ENCODE results near the gene PTPN14.

Gene PTPN14

DNA sequence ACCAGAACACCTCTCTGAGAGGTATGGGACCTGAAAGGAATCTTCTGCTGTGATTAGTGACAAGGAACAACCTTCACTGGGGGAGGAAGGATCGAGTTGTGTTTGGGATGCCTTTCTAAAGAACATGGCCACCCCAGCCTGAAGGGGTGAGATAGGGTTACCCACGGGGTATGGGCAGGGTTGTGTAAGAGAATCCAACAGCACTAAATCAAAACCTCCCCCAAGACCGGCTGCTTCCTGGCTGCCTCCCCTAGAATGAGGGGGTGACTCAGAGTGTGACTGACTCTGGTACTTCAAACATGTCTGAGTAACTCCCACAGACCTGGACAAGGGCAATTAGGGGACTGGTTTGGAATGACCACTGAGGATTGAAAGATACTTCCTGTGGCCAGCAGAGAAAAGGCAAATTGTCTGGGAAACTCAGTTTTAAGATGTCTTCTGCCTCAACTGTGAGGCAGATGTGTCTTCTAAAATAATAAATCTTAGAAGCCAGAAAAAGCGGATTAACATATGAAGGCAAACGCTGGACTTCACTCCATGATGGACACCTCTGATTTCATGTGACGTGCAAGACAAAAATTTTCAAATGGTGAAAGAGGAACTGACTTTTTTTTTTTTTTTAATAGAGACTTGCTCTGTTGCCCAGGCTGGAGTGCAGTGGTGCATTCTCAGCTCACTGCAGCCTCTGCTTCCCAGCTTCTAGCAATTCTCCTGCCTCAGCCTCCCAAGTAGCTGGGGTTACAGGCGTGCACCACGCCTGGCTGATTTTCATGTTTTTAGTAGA lies 6.7 kb upstream of the PTPN14 start:
- no peak overlapping the region for H3K4me3 ChIP-seq
- no peaks in the 10 kb centered on the region for H3K36me3 ChIP-seq (replicated peaks)
- no peaks in the 10 kb centered on the region for H3K27me3 ChIP-seq (ENCODE audit: low read depth)
- no peaks in the 10 kb centered on the region for H3K4me1 ChIP-seq
- no peak for DNase-seq (ENCODE audit: low spot score in 2 of 2)
- in situ Hi-C loops (cut with MboI; ENCODE audit: low sequenced_read_pairs), result no loop called here
- no peaks in the 10 kb centered on the region for H3K9me3 ChIP-seq

DNA sequence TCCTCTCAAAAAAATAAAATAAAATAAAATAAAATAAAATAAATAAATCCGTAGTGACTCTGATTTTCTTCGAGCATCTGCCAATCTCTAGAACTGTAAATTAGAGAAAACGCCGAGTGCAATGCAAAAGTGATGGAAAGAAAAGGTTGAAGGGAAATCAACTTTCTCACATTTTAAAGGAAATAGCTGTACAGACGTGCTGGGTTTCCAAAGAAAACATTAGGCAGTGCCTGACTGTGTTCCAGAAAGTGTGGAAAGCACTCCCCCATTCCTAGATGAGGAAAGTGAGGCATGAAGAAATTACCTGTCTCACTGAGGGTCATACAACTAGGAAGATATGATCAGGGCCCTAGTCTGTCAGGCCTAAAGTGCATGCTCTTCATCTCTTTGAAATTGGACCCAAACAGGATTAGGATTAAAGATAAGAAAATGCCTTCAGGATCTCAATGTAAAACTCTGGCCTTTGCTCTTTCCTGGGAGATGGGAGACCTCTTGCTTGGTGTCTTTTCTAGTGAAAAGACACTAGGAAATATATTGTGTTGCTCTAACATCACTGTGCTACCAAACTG lies 1.8 kb upstream of the PTPN14 start:
- peaks cover 25% of the 10 kb centered on the region for H3K4me1 ChIP-seq
- no peak overlapping the region for H3K4me3 ChIP-seq
- H3K9me3 ChIP-seq, result no peaks in the 10 kb centered on the region
- in situ Hi-C loops (cut with MboI; ENCODE audit: low sequenced_read_pairs), result no loop called here
- H3K27me3 ChIP-seq (ENCODE audit: low read depth), result no peaks in the 10 kb centered on the region
- no peak for DNase-seq (ENCODE audit: low spot score in 2 of 2)
- H3K36me3 ChIP-seq (replicated peaks), result peaks cover 3% of the 10 kb centered on the region; the same call in 1 of the 2 replicates

DNA sequence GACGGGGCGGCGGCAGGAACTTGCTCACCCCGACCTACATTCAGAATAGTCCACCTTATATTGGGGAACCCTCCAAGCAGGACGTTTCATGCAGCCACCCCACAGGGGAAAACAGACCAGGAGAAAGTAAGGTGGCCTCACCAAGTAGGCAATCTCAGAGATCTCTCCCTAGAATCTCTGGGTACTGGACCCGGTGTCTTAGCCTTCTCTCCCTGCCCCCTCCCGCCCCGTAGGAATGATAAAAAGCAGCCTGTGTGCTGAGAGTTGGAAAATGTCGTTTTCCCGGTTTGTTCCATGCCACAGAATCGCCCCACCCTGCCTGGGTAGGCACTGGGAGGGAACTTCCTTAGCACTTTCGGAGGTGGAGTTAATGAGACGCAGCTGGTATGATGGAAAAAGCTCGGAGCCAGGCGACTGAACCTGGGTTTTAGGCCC lies 789 bp upstream of the PTPN14 start:
- DNase-seq (ENCODE audit: low spot score in 2 of 2), result peak; percentile 67 to 78
- no peaks in the 10 kb centered on the region for H3K9me3 ChIP-seq
- peaks cover 3% of the 10 kb centered on the region; the same call in 1 of the 2 replicates for H3K36me3 ChIP-seq (replicated peaks)
- in situ Hi-C loops (cut with MboI; ENCODE audit: low sequenced_read_pairs), result no loop called here
- H3K4me1 ChIP-seq, result peaks cover 25% of the 10 kb centered on the region
- no peaks in the 10 kb centered on the region for H3K27me3 ChIP-seq (ENCODE audit: low read depth)
- peak overlapping the region; percentile 95 for H3K4me3 ChIP-seq

DNA sequence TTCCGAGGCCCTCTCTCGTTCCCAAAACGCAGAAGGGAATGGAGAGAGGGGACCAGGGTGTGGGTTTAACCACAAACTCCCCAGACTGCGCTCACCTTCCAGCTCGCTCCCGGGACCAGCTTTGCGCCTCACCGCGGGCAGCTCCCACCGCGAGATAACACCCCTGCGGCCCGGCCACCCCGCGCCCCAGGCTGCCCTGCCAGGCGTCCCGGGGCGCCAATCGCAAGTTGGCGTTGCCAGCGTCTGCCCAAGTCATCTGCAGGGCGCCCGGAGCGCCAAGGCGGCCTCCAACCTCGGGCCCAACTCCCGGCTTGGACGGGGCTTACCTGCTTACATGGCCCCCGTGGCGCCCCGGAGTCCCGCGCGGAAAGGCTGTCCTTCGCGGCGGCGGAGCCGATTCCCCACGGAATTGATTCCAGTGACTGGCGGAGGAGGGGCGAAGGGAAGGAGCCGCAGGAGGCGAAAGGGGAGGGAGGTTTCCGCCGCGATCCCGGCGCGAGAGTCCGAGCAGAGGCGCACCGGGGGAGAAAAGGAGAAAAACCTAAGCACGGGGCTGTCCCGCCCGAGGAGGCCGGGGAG lies 456 bp downstream of the PTPN14 start:
- H3K9me3 ChIP-seq, result no peaks in the 10 kb centered on the region
- in situ Hi-C loops (cut with MboI; ENCODE audit: low sequenced_read_pairs), result no loop called here
- H3K36me3 ChIP-seq (replicated peaks), result peaks cover 3% of the 10 kb centered on the region; the same call in 1 of the 2 replicates
- H3K4me1 ChIP-seq, result peaks cover 25% of the 10 kb centered on the region
- H3K27me3 ChIP-seq (ENCODE audit: low read depth), result no peaks in the 10 kb centered on the region
- DNase-seq (ENCODE audit: low spot score in 2 of 2), result peak; percentile 50 to 76
- peak overlapping the region; percentile 95 for H3K4me3 ChIP-seq

DNA sequence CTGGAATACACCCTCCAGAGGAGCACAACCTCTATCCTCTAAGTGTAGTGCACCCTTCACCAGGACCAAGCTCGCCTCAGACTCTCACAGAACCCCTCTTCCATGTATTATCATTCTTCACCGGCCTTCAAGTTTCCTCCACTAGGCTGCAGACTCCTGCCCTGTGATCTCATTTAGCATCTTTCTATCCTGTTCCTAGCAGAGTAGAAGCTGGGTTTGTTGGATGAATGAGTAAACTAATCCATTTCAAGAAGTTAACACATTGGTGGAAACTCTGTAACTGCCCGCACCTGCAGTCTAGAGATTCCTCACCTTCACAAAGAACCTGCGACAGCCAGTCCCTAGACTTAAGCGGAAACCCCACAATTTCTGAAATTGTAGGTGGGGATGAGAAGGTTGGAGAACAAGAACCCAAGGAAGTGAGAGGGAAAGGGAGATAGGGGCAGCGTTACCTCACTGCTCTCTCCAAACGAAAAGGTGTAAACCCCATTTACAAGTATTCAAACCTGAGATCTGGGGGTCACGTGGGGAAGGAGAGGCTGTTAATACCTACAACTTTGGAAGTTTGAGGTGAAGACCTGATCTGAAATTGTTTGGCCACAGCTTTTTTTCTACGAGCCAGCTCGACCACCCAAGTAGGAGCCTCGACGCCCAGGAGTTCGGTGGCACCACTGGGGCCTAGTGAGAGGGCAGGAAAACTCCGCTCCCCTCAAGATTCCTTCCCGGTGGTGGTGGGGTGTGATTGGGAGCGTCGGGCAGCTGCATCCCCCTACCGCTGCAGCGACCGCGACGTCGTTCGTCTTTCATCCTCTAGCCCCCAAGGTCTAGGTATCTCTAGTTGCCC lies 1.2 kb downstream of the PTPN14 start:
- no peaks in the 10 kb centered on the region for H3K9me3 ChIP-seq
- peaks cover 3% of the 10 kb centered on the region; the same call in 1 of the 2 replicates for H3K36me3 ChIP-seq (replicated peaks)
- in situ Hi-C loops (cut with MboI; ENCODE audit: low sequenced_read_pairs), result no loop called here
- H3K4me3 ChIP-seq, result peak overlapping the region; percentile 95
- peak; percentile 23 to 30 for DNase-seq (ENCODE audit: low spot score in 2 of 2)
- no peaks in the 10 kb centered on the region for H3K27me3 ChIP-seq (ENCODE audit: low read depth)
- H3K4me1 ChIP-seq, result peaks cover 27% of the 10 kb centered on the region

DNA sequence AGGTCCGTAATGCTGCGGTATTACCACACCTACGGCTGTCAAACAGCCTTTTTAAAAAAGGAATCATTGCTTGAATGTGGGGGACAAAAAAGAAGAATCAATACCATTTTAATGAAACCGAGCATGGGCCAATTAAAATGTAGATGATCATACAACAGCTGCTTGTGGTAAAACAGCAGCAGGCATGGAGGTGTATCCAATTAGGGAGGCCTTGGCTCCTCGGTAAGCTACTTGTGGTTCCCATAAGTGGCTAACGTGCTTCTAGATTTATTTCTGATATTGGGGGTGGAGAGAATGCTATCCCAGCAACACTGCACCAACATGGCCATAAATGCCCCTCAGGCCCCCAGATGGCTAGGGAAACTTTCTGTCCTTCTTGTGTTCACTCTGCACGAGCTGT lies 1.8 kb downstream of the PTPN14 start:
- in situ Hi-C loops (cut with MboI; ENCODE audit: low sequenced_read_pairs), result no loop called here
- no peaks in the 10 kb centered on the region for H3K9me3 ChIP-seq
- peaks cover 30% of the 10 kb centered on the region for H3K4me1 ChIP-seq
- peak overlapping the region; percentile 95 for H3K4me3 ChIP-seq
- no peak for DNase-seq (ENCODE audit: low spot score in 2 of 2)
- H3K27me3 ChIP-seq (ENCODE audit: low read depth), result no peaks in the 10 kb centered on the region
- peaks cover 3% of the 10 kb centered on the region; the same call in 1 of the 2 replicates for H3K36me3 ChIP-seq (replicated peaks)

DNA sequence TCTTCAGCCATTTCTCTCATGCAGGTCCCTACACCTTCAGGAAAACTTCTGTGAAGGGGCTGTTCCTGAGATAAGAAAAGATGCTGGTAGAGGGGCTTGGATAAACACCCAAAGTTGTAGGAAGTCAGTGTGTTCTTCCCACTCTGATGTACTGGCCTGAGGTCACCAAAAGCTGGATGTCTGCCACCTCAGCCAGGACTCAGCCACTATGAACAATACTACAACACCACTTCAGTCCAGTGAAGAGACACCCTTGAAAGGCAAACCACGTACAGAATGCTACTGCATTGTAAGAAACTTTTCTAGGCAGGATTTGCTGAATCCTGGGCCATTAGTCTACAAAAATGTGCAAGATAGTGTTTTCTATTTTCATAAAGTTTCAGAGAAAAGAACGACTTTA lies 2.4 kb downstream of the PTPN14 start:
- Histone ChIP-seq H3K9me3 (no peaks in the 10 kb centered on the region), H3K4me1 (peaks cover 30% of the 10 kb centered on the region), H3K4me3 (peak overlapping the region; percentile 95; the same call in 1 of the 2 replicates), H3K36me3 (replicated peaks) (peaks cover 3% of the 10 kb centered on the region; the same call in 1 of the 2 replicates), H3K27me3 (ENCODE audit: low read depth) (no peaks in the 10 kb centered on the region)
- in situ Hi-C loops (cut with MboI; ENCODE audit: low sequenced_read_pairs), result no loop called here
- DNase-seq (ENCODE audit: low spot score in 2 of 2), result peak in 1 of 2 experiments; percentile 34

DNA sequence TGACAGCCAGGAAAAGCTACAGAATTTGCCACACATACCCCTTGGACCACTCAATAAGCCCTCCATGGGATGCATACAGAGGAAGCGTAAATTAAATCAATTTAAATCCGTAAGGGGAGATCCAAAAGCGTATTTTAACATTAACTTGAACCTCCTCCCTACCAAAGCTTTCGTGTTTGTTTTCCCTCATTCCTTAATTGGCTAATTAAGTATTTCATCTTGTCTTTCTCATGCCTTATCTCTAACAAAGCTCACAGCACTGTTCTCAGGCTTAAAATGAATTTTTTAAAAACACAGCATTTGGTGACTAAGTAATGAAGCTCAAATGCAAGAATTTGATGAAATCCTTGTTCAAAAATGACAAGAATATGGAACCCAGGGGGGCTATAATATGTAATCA lies 3.1 kb downstream of the PTPN14 start:
- H3K4me3 ChIP-seq, result no peak overlapping the region
- in situ Hi-C loops (cut with MboI; ENCODE audit: low sequenced_read_pairs), result no loop called here
- peaks cover 30% of the 10 kb centered on the region for H3K4me1 ChIP-seq
- H3K36me3 ChIP-seq (replicated peaks), result peaks cover 3% of the 10 kb centered on the region; the same call in 1 of the 2 replicates
- no peaks in the 10 kb centered on the region for H3K9me3 ChIP-seq
- no peak for DNase-seq (ENCODE audit: low spot score in 2 of 2)
- no peaks in the 10 kb centered on the region for H3K27me3 ChIP-seq (ENCODE audit: low read depth)

DNA sequence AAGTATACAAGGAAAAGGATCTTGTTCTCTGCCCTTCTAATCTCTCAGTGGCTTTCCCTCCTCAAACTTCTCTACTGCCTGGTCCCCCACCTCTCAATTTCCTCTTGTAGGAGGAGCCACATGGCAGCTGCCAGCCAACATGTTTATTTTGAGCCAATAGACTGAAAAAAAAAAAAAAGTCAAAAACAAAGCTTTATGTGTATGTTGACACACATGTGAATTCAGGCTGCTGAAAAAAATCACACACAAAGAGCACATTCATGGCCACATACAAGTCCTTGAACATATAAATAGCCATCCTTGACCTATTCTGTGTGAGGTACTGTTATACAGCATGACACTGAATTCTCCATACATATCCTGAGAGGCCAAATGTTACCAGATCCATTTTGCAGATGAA lies 3.7 kb downstream of the PTPN14 start:
- in situ Hi-C loops (cut with MboI; ENCODE audit: low sequenced_read_pairs), result no loop called here
- Histone ChIP-seq H3K4me3 (no peak overlapping the region), H3K36me3 (replicated peaks) (peaks cover 3% of the 10 kb centered on the region; the same call in 1 of the 2 replicates), H3K4me1 (peaks cover 29% of the 10 kb centered on the region), H3K27me3 (ENCODE audit: low read depth) (no peaks in the 10 kb centered on the region), H3K9me3 (no peaks in the 10 kb centered on the region)
- no peak for DNase-seq (ENCODE audit: low spot score in 2 of 2)

DNA sequence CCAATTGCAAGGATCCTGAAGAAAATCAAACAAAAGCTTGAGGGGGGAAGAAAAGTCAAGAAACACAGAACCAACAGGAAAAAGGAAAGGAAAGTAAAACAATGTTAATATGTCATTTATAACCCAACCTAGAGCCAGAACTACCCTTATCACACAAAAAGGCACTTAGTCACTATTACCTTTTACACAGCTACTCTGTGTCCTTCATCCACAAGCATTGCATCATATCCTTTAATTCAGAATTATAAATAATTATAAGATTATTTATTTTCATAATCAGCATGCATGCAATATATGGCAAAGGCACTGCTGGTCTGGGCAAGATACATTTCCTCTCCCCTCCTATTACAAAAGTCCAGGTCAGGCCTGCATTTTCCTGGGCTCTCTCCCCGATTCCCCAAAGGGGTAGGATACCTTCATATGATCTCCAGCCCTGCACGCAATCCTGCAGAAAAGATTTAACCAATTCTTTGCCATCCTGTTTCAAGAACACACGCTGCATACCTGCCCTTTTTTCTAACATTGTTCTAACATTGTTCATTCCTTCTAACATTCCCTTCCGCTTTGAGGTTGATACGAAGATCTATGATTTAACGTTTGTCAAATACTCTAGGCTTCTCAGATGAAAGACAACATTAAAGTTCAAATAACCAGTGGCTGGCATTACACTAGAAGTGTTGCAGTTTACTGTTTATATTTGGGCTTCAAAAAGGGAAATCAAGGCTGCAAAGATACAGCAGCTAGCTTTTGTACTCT lies 4.3 kb downstream of the PTPN14 start:
- Histone ChIP-seq H3K4me3 (no peak overlapping the region), H3K36me3 (replicated peaks) (peaks cover 3% of the 10 kb centered on the region; the same call in 1 of the 2 replicates), H3K9me3 (no peaks in the 10 kb centered on the region), H3K4me1 (peaks cover 24% of the 10 kb centered on the region), H3K27me3 (ENCODE audit: low read depth) (no peaks in the 10 kb centered on the region)
- in situ Hi-C loops (cut with MboI; ENCODE audit: low sequenced_read_pairs), result no loop called here
- DNase-seq (ENCODE audit: low spot score in 2 of 2), result no peak

DNA sequence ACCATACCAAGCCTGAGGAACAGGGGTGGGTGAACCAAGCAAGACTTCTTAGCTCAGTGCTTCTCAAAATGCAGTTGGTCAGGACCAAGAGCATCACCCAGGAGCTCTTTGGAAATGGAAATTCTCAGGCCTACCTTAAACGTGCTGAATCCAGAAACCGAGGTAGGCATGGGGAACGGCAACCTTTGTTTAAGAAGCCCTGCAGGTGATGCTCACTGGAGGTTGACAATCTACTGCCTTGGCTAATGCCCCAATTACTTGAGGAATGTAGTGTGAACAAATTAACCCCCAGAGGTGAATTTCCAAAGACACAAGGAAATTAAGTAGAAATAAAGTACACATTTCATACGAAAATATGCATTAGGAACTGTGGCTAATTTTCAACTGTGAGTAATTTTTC lies 5.3 kb downstream of the PTPN14 start:
- Histone ChIP-seq H3K4me1 (peaks cover 22% of the 10 kb centered on the region), H3K9me3 (no peaks in the 10 kb centered on the region), H3K27me3 (ENCODE audit: low read depth) (no peaks in the 10 kb centered on the region), H3K36me3 (replicated peaks) (peaks cover 2% of the 10 kb centered on the region; the same call in 1 of the 2 replicates), H3K4me3 (no peak overlapping the region)
- no peak for DNase-seq (ENCODE audit: low spot score in 2 of 2)
- in situ Hi-C loops (cut with MboI; ENCODE audit: low sequenced_read_pairs), result no loop called here

DNA sequence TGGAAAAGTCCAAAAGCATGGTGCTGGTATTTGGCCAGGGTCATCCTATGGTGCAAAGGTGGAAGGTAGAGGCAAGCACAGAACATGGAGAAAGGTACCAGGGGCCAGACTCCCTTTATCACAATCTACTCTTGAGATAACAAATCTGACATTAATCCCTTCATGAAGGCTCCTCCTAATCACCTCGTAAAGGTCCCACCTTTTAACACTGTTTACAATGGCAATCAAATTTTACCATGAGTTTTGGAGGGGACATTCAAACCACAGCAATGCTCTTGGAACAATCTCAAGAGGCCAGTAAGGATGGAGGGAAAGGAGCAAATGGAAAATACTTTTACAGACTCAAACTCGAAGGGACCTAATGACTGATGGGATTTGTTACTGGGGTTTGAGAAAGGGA lies 6.1 kb downstream of the PTPN14 start:
- H3K9me3 ChIP-seq, result no peaks in the 10 kb centered on the region
- DNase-seq (ENCODE audit: low spot score in 2 of 2), result no peak
- peaks cover 29% of the 10 kb centered on the region for H3K4me1 ChIP-seq
- no peaks in the 10 kb centered on the region for H3K27me3 ChIP-seq (ENCODE audit: low read depth)
- H3K36me3 ChIP-seq (replicated peaks), result no peaks in the 10 kb centered on the region
- H3K4me3 ChIP-seq, result no peak overlapping the region
- in situ Hi-C loops (cut with MboI; ENCODE audit: low sequenced_read_pairs), result no loop called here

DNA sequence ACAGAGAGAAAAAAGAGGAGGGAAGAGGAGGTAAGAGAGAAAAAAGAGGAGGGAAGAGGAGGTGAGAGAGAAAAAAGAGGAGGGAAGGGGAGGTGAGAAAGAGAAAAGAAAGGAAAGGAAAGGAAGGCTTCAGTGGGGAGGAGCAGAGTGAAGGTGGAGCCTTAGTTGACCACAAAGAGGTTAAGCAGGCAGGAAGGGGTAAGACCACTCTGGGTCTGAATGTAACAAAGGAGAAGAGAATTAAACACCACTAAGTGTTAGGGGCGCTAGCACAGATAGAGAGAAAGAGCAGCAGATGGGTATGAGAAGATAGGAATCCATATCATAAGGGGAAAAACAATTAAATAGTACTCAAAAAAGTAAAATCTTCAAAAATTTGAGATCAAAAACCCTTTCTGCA lies 6.6 kb downstream of the PTPN14 start:
- H3K4me3 ChIP-seq, result no peak overlapping the region
- no peaks in the 10 kb centered on the region for H3K36me3 ChIP-seq (replicated peaks)
- in situ Hi-C loops (cut with MboI; ENCODE audit: low sequenced_read_pairs), result no loop called here
- no peaks in the 10 kb centered on the region for H3K27me3 ChIP-seq (ENCODE audit: low read depth)
- no peaks in the 10 kb centered on the region for H3K9me3 ChIP-seq
- peaks cover 30% of the 10 kb centered on the region for H3K4me1 ChIP-seq
- DNase-seq (ENCODE audit: low spot score in 2 of 2), result no peak

Data from HAP-1 (cell line).